Daoy (cell line): ENCODE data around the gene TIMM44. TPM values are rescaled to one million over a fixed set of nuclear protein-coding genes. Genes with fewer than 3 reads are reported as not detected.
"Not testable (repeated sequence)": the region's sequence is repeated elsewhere in the genome, so short reads cannot be mapped to it uniquely, and the experiment has no call there.

ENCODE experiments used
- DNase-seq: peaks from one replicate; pipeline ENCODE4 v3.0.0-alpha.2; 2015; ENCODE audit warnings: low read depth
- total RNA-seq: library from RNA; depleted of rRNA; stranded (reverse); fragments of >200 nt; shearing (Covaris generic); gene quantifications from 2 replicates; pipeline ENCODE4 v1.2.3, GENCODE V29; 2014

Gene TIMM44
- total RNA-seq, 1 experiment from 2014 or later = 105 TPM

DNA sequence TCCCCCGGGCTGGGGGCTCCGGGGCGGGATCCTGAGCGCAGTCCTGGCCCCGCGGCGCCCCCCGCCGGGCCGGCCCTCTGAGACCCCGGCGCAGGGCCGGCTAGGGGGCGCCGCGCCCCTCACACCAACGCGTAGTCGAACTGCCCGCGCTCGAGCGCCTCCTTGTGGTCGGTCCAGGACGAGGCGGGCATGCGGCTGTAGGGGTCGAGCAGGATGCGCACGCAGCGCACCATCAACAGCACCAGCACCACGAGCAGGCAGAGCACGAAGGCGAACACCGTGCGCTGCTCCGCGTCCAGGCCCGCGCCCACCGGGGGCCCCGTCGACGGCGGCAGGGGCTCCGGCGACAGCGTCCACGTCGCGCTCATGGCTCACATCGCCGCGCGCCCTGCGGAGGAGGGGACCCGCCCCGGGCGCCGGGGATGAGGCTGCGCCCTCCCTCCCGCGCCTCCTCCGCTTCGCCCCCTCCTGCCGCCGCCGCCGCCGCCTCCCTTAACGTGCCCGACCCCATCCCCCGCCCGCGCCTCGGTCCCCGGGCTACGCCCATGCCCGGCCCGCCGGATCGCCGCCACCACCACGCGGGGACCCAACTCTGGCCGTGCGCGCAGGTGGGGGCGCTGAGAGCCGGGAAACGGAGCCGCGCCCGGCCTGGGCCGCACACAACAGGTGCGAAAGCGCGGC lies 18.2 kb downstream of the TIMM44 start:
- DNase-seq = peak; percentile 91

DNA sequence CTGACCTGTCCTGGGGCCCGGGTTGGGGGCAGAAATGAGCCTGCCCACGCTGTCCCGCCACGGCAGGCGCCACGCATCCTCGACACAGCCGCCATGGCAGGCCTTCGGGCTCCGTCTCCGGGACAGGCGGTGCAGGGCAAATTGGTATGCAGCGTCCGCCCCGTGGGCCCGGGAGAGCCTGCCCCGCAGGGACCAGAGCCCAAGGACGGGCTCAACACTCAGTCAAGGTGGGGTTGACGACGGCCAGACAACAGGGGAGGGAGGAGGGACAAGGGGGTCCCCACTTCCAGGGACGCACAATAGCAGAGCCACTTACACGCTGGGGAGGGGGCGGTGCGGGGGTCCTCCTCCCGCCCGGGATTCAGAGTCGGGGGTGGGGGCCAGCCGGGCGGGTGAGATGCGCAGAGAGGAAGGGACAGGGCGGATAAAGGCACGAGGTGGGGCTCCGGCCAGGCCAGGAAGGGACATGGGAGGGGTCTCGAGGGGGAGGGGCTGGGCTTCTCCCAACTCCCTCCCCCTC lies 18.8 kb downstream of the TIMM44 start:
- DNase-seq = no peak

DNA sequence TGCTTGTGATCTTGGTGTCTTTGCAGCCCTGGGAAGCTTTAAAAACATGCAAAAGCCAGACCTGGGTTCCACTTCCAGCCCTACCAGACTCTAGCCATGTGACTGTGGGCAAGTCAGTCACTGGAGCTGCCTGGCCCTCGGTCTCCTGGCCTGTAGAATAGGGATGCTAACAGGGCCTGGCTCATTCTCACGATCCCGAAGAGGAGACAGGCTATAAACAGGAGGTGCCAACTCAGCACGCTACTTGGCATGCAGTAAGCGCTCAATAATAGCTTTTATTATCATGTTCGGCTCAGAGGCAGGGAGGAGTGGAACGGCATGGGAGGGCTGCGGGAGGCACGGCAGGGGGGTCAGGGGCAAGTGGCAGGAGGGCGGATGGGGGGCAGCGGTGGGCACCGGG lies 19.2 kb downstream of the TIMM44 start:
- no peak for DNase-seq

DNA sequence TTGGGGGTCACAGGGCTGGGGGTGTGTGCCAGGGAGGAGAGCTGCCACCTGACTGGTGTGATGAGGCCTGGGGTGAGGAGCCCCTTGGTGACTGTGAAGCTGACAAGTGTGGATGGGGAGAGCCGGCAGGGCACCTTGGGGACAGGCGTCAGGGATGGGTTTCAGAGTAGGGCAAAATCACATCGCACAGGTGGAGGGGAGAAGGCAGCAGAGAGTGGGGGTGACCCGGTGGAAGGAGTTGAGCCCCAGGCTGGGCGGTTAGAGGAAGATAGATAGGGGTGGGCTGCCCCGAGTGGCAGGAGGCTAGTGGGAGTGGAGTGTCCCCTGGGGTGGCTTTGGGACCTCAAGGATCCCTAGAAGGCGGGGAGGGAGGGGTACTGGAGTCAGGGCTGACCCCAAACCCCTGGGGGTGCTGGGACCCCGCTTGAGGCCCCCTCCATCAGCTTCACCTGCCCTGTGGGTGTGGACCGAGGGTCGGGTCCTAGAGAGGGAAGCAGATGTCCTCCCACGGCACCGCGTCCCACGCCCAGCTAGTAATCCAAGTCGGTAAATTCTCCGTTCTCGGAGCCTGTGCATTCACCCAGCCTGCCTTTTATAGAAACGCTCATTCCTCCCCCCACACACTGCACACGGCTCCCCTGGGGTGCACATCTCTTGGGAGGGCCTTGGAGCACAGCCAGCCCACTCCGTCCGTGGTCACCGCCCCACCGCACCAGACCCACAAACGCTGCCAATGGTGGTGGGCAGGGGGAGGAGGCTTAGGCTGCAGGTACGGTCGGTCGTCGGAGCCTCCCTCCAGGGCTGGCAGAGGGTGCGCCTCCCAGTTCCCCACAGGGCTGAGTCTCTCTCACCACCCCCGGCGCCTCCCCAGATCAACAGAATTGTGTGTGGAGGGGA lies 19.9 kb downstream of the TIMM44 start:
- DNase-seq = no peak

DNA sequence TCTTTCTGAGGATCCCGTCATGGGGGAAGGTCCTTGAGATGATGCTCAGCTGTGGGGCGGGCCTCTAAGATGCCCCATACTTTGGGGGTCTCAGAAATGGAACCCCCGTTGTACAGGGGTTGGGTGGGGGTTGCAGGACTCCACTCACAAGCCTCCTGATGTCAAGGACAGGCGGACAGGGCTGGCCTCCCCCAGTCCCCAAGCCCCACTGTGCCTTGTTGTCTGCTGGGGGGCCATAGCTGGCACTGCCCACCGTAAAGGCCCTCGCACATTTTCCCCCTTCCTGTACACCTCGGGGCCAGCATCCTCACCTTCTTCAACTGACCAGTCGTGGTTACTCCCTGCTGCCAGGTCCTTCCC lies 20.6 kb downstream of the TIMM44 start:
- DNase-seq = no peak

DNA sequence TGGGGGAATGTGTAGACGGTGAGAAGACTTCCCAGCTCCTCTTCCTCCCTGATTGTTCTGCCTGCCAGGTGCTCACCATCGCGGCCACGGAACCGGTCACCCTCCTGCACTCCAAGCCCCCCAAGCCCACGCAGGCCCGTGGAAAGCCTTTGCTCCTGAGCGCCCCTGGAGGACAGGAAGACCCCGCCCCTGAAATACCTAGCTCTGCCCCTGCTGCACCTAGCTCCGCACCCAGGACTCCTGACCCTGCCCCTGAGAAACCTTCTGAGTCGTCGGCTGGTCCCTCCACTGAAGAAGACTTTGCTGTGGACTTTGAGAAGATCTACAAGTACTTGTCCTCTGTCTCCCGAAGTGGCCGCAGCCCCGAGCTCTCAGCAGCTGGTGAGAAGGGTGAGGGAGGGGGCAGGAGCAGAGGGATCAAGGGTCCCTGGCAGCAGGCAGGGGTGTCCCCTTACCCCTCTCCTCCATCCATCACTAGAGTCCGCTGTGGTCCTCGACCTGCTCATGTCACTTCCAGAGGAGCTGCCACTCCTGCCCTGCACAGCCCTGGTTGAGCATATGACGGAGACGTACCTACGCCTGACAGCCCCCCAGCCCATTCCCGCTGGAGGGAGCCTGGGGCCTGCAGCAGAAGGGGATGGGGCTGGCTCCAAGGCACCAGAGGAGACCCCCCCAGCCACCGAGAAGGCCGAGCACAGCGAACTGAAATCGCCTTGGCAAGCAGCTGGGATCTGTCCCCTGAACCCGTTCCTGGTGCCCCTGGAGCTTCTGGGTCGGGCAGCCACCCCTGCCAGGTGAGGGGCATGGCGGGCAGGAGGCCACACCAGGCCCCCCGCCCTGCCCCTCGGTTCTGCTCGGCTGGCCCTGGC lies 21.3 kb downstream of the TIMM44 start:
- DNase-seq = no peak

DNA sequence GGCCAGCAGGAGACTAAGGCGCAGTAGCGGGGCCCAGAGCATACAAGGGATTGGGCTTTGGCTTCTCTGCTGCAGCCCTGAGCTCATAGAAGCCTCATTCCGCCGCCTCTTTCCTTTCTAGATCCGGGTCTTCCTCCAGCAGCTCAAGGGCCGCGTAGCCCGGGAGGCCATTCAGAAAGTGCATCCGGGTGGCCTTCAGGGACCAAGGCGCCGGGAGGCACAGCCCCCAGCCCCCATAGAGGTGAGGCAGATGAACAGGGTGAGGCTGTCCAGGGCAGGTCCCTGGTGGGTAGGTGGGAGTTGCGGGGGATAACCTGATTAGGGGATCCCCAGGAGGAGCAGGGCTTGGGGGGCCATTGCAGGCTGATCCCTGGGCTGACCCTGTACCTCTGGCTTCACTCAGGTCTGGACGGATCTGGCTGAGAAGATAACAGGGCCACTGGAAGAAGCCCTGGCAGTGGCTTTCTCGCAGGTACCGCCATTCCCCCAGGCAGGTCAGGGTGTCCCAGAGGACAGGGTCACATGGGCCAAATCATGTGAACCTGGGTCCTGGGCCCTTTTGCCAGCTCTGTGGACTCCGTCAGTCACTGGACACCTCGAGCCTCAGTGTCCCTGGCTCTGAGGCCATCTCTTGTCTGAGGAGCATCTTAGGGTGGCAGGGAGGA lies 22.0 kb downstream of the TIMM44 start:
- DNase-seq = no peak

DNA sequence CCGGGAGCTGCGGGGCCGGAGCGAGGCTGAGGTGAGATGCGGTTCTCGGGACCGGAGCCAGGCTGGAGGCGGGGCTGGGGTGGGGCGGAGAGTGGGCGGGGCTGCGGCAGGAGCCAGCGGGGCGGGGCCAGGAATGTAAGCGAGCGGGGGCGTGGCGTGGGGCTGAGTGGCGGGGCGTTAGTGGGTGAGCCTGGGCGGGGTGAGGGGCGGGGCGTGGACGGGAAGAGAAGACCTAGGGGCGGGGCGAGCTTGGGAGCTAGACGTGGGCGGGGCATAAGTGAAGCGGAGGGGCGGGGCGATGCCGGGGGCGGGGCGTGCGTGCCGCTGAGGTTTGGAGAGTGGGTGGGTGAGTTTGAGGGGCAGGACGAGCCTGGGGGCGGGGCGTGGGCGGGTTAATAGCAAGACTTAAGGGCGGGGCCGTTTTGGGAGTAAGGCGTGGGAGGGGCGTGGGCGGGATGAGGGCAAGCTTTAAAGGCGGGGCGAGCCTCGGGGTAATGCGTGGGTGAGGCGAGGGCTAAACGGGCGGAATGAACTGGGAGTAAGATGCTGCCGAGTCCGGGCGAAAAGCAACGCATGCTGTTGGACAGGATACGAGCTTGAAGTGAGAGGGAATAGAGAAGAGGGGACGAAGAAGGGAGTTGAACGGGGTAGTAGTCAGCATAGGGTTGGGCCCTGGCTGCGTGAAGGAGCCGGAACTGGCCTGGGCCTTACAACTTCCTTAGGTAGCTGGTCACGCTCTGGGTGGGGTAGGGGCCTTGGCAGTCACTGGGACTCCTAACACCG lies 22.8 kb downstream of the TIMM44 start:
- peak; percentile 98 for DNase-seq

DNA sequence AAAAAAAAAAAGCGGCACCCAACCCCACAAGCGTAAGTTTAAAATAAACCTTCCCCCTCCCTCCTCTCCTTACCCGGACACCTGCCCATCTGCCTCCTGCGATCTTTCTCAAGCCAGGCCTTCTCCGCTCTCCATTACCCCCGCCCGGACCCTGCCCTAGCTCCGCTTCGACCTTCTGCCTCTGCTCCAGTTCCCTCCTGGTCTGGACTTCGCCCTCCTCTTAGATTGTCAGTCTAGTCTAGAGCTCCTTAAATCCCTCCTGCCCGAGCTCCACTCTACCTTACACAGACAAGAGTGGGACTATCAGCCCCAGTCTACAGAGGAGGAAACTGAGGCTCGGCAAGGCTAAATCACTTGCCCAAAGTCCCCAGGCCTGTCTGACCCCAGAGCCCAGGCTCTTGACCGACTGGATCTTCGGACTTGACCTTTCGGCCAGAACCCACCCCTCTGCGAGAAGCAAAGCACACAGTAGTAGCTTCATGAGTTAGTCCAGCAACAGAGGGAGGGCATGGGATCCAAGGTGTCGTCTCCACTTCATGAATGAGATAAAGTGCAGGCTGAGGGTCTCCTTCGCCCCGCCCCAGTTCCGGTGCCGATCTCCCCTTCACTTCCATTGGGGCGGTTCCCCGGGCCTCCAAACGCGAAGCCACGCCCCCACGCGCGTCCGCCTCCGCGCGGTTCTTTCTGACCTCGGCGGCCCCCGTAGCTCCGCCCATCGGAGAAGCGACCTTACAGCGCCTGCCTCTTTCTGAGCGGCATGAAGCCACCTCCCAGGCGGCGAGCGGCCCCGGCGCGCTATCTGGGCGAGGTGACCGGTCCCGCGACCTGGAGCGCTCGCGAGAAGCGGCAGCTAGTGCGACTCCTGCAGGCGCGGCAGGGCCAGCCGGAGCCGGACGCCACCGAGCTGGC lies 23.6 kb downstream of the TIMM44 start, which contains the start of gene SNAPC2:
TSS of gene SNAPC2 (plus strand) at position 729 of the 909 bp plus-strand sequence. CDS start at position 758, 29 bp downstream.
- peak; percentile 97 for DNase-seq

DNA sequence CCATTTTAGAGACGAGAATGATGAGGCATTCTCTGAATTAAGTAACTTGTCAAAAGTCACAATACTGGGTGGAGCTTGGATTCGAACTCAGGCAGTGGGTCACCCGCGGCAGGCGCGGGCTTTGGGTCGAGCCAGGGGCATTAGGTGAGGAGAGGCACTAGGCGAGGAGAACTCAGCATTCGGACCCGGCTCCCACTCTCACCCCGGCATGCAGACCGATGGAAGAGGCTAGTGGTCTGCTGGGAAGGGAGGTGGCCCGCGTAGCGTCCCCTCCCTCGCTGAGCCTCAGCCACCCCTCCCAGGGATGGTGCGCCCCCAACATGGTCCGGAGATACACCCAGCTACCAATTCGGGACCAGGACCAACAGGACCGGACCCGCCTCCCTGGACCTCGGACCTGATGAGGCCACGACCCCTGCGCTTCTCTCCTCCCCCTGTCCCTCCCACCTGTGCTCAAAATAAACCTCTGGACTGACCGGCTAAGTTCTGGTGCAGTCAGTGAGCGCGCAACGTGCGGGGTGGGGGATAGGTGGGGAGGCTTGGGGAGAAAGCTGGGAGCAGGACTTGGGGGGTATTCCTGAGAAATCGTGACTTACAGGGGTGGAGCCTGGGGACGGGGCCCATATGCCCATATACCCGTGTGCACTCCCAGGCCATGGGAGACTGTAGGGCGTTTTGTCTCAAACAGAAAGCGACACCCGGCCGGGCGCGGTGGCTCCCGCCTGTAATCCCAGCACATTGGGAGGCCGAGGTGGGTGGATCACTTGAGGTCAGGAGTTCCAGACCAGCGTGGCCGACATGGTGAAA lies 24.6 kb downstream of the TIMM44 start:
- DNase-seq = no peak

DNA sequence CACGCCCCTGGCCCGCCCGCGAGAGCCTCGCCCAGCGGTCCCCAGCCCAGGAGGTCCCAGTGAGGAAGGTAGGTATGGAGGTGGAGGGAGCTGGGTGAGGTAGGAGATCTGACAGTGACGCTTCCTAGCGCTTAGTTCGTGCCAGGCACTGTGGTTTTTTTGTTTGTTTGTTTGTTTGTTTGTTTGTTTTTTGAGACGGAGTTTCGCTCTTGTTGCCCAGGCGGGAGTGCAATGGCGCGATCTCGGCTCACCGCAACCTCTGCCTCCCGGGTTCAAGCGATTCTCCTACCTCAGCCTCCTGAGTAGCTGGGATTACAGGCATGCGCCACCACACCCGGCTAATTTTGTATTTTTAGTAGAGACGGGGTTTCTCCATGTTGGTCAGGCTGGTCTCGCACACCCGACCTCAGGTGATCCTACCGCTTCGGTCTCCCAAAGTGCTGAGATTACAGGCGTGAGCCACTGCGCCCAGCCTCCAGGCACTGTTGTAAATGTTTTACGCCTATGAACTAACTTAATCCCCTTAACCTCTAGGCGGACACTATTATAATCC lies 25.3 kb downstream of the TIMM44 start:
- not testable (repeated sequence) for DNase-seq

DNA sequence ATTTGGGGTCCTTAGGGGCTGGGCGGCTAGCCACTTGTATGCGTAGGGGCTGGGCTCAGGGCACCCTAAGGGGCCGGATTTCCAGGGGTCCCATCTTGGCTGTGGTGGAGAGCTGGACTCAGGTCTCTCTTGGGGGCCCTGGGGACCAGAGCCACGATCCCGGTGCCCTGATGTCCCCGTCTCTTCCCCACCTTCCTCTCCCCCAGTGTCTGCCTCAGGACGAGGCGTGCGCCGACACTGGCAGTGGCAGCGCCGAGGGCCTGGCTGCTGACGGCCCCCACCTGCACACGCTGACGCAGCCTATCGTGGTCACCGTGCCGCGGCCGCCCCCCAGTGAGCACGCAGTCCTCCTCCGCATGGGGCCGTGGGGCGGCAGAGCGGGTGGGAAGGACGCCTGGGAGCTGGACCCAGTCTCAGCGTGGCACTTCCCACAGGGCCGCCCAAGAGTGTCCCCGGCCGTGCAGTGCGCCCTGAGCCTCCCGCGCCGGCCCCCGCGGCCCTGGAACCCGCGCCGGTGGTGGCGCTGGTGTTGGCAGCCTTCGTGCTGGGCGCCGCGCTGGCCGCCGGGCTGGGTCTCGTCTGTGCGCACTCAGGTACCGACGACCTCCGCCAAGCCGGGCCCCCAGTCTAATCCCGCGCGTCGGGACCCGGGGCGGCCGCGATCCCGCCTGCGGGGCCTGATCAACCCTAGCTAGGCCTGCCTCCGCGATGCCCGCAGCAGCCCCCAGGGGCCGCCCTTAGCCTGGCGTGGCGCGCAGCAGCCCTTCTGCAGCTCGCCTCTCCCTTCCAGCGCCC lies 26.0 kb downstream of the TIMM44 start:
- peak; percentile 73 for DNase-seq

DNA sequence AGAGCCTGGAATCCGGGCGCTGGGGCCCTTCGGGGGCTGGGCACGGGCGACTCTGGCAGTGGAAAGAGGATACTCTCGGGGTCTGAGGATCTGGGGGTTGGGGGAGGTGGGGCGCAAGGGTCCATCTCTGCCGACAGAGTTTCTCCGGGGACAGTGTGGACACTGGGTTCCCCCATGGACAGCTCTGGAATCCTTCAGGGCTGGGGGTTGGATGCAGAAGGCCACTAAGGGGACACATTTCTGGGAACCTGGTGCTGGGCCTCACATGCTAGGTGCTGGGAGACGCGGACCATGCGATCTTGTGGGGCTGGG lies 26.6 kb downstream of the TIMM44 start:
- no peak for DNase-seq

DNA sequence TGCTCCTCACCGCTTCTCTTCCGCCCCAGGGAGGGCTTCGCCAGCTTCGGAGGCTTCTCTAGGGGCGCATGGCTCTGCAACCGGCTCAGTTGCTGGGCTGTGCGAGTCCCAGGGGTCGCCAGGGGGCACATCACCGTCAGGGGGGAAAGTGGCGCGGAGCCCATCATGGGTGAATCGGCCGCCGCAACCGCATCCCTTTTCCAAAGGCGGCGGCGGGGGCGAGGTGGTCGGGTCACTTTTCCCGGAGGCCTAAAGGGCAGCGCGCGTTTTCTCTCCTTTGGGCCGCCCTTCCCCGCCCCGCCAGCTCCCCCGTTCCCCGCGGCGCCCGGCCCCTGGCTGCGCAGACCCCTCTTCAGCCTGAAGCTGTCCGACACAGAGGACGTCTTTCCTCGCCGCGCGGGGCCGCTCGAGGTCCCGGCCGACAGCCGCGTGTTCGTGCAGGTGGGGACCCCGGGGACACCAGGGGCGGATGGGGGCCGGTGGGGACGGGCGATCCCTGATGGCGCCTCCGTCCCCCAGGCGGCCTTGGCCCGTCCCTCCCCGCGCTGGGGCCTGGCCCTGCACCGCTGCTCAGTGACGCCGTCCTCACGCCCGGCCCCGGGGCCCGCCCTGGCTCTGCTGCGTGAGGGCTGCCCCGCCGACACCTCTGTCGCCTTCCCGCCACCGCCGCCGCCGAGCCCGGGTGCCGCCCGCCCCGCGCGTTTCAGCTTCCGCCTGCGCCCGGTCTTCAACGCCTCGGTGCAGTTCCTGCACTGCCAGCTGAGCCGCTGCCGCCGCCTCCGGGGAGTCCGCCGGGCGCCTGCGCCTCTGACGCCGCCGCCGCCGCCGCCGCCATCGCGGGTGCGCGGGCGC lies 27.1 kb downstream of the TIMM44 start:
- DNase-seq = peak; percentile 57

DNA sequence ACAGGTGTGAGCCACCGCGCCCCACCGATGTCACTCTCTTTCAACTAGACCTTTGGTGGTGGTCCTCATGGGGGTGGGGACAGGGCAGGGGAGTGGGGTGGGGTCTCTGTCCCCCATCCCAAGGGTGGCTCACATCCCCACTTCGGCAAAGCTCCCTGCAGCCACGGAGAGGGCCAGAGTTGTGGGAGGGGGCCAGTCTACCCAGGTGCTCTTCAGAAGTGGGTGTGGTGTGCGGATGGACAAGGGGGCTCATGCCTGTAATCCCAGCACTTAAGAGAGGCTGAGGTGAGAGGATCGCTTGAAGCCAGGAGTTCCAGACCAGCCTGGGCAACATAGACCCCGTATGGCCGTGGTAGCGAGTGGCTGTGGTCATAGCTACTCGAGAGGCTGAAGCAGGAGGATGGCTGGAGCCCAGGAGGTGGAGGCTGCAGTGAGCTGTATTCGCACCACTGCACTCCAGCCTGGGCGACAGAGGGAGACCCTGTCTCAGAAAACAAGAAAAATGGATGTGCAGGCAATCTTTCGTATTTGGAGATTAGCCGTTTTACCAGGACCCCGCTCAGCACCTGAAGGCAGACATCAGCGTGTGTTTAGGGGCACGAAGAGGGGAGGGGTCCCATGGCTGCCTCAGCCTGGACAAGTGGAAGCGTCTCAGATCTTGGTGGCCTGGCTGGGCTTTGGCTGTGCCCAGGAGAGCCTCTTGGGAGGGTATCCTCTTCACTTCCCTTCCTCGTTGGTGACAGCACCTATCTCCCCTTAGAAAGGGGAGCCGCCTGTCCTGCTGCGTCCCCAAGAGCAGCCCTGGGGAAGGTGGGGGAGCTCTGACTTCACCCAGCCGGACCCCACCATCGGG lies 28.0 kb downstream of the TIMM44 start:
- DNase-seq = no peak

DNA sequence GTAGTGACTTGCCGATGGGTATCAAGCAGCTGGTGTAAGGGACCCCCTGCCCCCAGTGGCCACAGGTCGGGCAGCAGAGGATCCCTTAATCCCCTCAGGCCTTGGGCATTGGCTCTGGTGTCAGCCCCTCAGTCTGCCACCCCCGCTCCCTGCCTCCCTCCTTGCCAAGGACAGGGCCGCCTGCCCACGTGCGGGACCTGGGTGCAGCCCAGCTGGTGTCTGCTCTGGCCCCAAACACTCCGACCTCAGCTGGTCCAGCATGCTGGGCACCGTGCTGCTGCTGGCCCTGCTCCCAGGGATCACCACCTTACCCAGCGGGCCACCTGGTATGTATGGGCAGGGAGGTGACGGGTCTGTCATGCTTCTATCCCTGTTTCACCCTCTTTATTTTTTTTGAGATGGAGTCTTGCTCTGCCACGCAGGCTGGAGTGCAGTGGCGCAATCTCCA lies 28.8 kb downstream of the TIMM44 start, which contains the start of gene TGFBR3L:
TSS of gene TGFBR3L (plus strand) at position 233 of the 448 bp plus-strand sequence.
- no peak for DNase-seq
